Body of pancreas (tissue), 4 donors: Measurements from ENCODE around the gene ARMC10.

Experiments
- CTCF ChIP-seq, 7 experiments: fragments of 450-650 bp in 4 of 7; fragments of 200-600 bp in 3 of 7; sonication (generic) in 3 of 7; IDR thresholded peaks; one replicate each; pipeline ENCODE4 v1.5.1; 2016 to 2019; ENCODE audit warnings: antibody characterized with exemption in 7 of 7
- POLR2A ChIP-seq, 3 donors: fragments of 450-650 bp; IDR thresholded peaks; one replicate each; pipeline ENCODE4 v1.6.1; 2016; ENCODE audit warnings: antibody characterized with exemption in 3 of 3, mild to moderate bottlenecking in 2 of 3

GRCh38 chr7:103140061-103140460 is 65.1 kb downstream of the ARMC10 start:
- TF ChIP-seq CTCF (IDR thresholded peaks at IDR 0.05) (no peak), POLR2A (IDR thresholded peaks at IDR 0.05) (no peak)
